HL-60/S4 treated with retinoic acid at 250 ng/mL for 4 days and 3 days (cell line): ENCODE data around the gene CD81.
"Not testable (repeated sequence)": the region's sequence is repeated elsewhere in the genome, so short reads cannot be mapped to it uniquely, and the experiment has no call there.

Source experiments
- in situ Hi-C: fragments of 300-500 bp; cut with MboI; formaldehyde crosslinking; loops from 2 replicates; pipeline ENCODE4 v1.7.0; 2022; ENCODE audit warnings: low sequenced_read_pairs

The CD81 gene

GRCh38 chr11:2355000-2355644 is 22.0 kb upstream of the CD81 start:
- in situ Hi-C loops, result no loop called here

- in situ Hi-C loops, result no loop called here
These were observed 19.9 kb upstream of the CD81 start for GRCh38 chr11:2357246-2357645.

GRCh38 chr11:2357651-2358050 is 19.5 kb upstream of the CD81 start:
- in situ Hi-C loops, result not testable (repeated sequence)

- in situ Hi-C loops, result no loop called here
These were observed 18.2 kb upstream of the CD81 start for GRCh38 chr11:2358754-2359442.

GRCh38 chr11:2359557-2359956 is 17.6 kb upstream of the CD81 start:
- in situ Hi-C loops, result no loop called here

- in situ Hi-C loops, result no loop called here
These were observed 16.9 kb upstream of the CD81 start for GRCh38 chr11:2360081-2360642.

- in situ Hi-C loops, result no loop called here
These were observed 15.5 kb upstream of the CD81 start for GRCh38 chr11:2361565-2361964.

- in situ Hi-C loops, result no loop called here
These were observed 14.7 kb upstream of the CD81 start for GRCh38 chr11:2362414-2362813.

GRCh38 chr11:2363130-2363529 is 14.0 kb upstream of the CD81 start:
- in situ Hi-C loops, result no loop called here

GRCh38 chr11:2363577-2364370 is 13.3 kb upstream of the CD81 start:
- in situ Hi-C loops, result no loop called here

GRCh38 chr11:2364386-2364785 is 12.7 kb upstream of the CD81 start:
- in situ Hi-C loops, result not testable (repeated sequence)

- in situ Hi-C loops, result no loop called here
These were observed 11.4 kb upstream of the CD81 start for GRCh38 chr11:2365571-2366210.

GRCh38 chr11:2366276-2366675 is 10.8 kb upstream of the CD81 start:
- in situ Hi-C loops, result no loop called here

GRCh38 chr11:2366733-2367132 is 10.4 kb upstream of the CD81 start:
- in situ Hi-C loops, result no loop called here

GRCh38 chr11:2367266-2368160 is 9.6 kb upstream of the CD81 start:
- in situ Hi-C loops, result no loop called here

GRCh38 chr11:2368178-2368850 is 8.8 kb upstream of the CD81 start:
- in situ Hi-C loops, result no loop called here

- in situ Hi-C loops, result no loop called here
These were observed 8.3 kb upstream of the CD81 start for GRCh38 chr11:2368851-2369180.

GRCh38 chr11:2369320-2369719 is 7.8 kb upstream of the CD81 start:
- in situ Hi-C loops, result no loop called here

GRCh38 chr11:2369896-2370295 is 7.2 kb upstream of the CD81 start:
- in situ Hi-C loops, result no loop called here
